ENCODE measurements around the gene NSG1.

DNA sequence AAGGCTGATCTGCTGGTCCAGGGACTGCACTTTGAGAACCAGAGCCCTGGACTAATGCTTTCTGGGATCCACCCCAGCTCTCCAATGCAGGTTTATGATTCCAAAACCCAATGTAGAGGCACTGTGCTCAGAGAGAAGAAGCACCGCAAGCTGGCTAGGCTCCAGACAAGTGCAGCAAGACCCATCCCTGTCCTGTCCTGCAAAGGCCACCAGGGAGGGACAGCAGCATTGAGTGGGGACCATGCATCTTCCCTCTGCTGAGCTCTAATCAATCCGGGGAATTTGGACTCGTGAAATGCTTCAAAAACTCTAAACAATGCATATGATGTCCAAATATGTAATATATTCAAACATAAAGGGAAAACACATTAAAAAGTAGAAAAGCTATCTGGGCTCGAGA, 10.8 kb upstream of the NSG1 start:
- TF ChIP-seq, protein P1, sequence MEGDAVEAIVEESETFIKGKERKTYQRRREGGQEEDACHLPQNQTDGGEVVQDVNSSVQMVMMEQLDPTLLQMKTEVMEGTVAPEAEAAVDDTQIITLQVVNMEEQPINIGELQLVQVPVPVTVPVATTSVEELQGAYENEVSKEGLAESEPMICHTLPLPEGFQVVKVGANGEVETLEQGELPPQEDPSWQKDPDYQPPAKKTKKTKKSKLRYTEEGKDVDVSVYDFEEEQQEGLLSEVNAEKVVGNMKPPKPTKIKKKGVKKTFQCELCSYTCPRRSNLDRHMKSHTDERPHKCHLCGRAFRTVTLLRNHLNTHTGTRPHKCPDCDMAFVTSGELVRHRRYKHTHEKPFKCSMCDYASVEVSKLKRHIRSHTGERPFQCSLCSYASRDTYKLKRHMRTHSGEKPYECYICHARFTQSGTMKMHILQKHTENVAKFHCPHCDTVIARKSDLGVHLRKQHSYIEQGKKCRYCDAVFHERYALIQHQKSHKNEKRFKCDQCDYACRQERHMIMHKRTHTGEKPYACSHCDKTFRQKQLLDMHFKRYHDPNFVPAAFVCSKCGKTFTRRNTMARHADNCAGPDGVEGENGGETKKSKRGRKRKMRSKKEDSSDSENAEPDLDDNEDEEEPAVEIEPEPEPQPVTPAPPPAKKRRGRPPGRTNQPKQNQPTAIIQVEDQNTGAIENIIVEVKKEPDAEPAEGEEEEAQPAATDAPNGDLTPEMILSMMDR (IDR thresholded peaks at IDR 0.05; ENCODE audit: insufficient read depth, low read depth, low read length), result no peak
- TF ChIP-seq EZH2 (IDR thresholded peaks at IDR 0.05; ENCODE audit: insufficient read depth, low read length), result no peak

Measured in astrocyte (in vitro differentiated cells and primary cell).